ENCODE results near the gene IFI44.

IFI44 gene, protein sequence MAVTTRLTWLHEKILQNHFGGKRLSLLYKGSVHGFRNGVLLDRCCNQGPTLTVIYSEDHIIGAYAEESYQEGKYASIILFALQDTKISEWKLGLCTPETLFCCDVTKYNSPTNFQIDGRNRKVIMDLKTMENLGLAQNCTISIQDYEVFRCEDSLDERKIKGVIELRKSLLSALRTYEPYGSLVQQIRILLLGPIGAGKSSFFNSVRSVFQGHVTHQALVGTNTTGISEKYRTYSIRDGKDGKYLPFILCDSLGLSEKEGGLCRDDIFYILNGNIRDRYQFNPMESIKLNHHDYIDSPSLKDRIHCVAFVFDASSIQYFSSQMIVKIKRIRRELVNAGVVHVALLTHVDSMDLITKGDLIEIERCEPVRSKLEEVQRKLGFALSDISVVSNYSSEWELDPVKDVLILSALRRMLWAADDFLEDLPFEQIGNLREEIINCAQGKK

DNA sequence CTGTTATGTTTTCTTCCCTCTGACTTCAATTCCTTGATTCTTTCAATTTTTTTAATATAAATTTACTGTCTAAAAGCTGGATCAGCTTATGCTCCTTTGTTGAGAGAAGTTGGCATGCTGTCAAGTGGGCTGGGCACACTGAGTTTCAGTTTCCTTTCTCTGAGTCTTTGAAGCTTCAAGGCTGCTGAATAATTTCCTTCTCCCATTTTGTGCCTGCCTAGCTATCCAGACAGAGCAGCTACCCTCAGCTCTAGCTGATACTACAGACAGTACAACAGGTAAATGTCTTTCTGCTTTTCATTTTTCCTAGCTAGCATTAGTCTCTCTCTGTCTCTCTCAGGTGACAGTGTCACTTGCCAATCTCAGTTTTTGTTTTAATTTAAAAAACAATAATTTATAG is at the start of gene IFI44:
IFI44 (plus strand) TSS at position 204 of the 400 bp plus-strand sequence. CDS start 365 bp downstream, outside the sequence.
- H3K4me3 ChIP-seq (ENCODE audit: low read depth, low read length): peak within 1 kb of the TSS; percentile 81
- DNase-seq (ENCODE audit: low read depth): peak; percentile 89
- TF ChIP-seq, protein P1, sequence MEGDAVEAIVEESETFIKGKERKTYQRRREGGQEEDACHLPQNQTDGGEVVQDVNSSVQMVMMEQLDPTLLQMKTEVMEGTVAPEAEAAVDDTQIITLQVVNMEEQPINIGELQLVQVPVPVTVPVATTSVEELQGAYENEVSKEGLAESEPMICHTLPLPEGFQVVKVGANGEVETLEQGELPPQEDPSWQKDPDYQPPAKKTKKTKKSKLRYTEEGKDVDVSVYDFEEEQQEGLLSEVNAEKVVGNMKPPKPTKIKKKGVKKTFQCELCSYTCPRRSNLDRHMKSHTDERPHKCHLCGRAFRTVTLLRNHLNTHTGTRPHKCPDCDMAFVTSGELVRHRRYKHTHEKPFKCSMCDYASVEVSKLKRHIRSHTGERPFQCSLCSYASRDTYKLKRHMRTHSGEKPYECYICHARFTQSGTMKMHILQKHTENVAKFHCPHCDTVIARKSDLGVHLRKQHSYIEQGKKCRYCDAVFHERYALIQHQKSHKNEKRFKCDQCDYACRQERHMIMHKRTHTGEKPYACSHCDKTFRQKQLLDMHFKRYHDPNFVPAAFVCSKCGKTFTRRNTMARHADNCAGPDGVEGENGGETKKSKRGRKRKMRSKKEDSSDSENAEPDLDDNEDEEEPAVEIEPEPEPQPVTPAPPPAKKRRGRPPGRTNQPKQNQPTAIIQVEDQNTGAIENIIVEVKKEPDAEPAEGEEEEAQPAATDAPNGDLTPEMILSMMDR (IDR thresholded peaks at IDR 0.05; ENCODE audit: insufficient read depth, low read depth, low read length, missing control alignments): no peak

DNA sequence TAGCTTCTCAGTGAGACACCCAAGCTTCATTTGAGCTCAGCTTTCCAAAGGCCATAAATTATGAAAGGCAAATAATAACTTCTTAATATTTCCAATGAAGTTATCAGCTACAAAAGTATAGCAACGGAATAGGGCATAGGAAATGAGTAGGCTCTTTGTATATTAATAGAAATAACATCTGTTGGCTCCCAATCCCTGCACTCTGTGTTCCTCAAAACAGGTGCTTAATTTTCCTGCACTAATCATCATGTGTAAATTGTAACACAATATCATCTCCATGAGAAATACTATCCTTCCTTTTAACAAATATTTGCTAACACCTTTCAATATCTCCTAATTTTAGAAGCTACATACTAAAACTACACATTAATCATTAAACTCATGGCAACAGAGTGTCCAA is 48.6 kb upstream of the IFI44 start:
- DNase-seq (ENCODE audit: low read depth): no peak
- H3K4me3 ChIP-seq (ENCODE audit: low read depth, low read length): no peak overlapping the region
- TF ChIP-seq, protein P1 (IDR thresholded peaks at IDR 0.05; ENCODE audit: insufficient read depth, low read depth, low read length, missing control alignments): no peak

DNA sequence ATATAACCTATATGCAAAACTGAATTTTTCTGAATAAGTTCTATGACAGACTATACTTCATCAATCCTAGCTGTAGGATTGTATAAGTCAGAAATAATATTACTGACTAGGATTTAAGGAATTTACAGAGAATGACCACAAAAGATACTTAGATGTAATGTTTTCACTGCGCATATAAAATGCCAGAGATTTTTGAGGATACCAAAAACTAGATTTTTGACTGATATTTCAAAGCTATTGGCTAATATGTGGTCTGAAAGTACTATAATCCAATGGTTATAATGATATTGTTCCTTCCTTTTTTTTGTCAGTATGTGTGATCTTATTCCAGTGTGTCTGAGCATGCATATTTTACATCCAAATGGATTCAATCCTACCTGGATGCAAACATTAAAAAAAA is 46.4 kb upstream of the IFI44 start:
- TF ChIP-seq, protein P1 (IDR thresholded peaks at IDR 0.05; ENCODE audit: insufficient read depth, low read depth, low read length, missing control alignments): no peak
- no peak for DNase-seq (ENCODE audit: low read depth)
- H3K4me3 ChIP-seq (ENCODE audit: low read depth, low read length): no peak overlapping the region

DNA sequence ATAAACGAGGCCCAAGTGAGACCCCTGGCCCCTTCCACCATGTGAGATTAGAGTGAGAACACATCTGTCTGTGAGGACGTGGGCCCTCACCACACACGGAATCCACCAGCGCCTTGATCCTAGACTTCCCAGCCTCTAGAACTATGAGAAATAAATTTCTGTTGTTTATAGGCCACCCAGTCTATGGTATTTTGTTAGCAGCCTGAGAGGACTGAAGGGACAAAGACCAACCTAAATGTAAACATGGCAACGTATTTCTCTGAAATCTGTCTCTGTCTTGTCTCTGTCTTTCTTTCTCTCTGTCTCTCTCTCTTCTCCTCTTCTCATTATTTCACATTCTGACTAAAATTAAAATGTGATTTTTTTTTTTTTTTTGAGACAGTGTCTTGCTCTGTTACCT is 45.0 kb upstream of the IFI44 start:
- TF ChIP-seq, protein P1 (IDR thresholded peaks at IDR 0.05; ENCODE audit: insufficient read depth, low read depth, low read length, missing control alignments): no peak
- no peak for DNase-seq (ENCODE audit: low read depth)
- no peak overlapping the region for H3K4me3 ChIP-seq (ENCODE audit: low read depth, low read length)

DNA sequence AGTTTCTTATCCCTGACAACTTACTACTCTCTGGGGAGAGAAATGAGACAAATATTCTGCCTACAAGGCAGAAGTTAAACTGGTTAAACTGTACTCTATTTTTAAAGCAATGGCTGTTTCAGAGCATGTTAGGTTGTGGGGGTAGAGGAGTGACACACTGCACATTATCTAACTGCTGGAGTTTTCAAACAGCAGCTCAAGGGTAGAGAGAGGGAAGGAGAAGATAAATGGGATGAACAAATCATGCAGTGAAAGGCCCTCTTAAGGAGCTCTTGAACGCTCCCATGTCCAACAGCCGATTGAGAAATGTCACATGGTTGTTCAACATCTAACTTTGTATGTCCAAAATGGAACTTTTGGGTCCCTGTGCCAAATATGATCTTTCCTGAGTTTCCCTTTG is 43.4 kb upstream of the IFI44 start:
- no peak for DNase-seq (ENCODE audit: low read depth)
- H3K4me3 ChIP-seq (ENCODE audit: low read depth, low read length): no peak overlapping the region
- TF ChIP-seq, protein P1 (IDR thresholded peaks at IDR 0.05; ENCODE audit: insufficient read depth, low read depth, low read length, missing control alignments): no peak

DNA sequence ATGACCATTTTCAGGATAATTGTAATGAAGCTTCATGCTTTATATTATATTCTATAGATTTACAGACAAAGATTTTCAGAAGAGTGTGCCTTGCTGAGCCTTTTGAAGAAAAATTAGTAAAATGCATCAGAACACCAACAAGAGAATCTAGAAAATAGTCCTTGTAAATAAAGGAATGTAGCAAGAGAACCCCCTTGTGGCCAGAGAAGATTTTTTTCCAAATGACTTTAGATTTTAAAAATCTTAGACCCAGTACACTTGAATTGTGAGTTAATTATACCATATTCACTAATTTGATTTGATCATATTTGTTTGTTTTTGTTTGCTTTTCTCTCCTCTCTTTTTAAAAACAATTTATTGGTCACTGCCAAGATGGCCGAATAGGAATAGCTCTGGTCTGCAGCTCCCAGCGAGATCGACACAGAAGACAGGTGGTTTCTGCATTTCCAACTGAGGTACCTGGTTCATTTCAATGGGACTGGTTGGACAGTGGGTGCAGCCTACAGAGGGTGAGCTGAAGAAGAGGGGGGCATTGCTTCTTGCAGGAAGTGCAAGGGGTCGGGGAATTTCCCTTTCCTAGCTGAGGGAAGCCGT is 42.2 kb upstream of the IFI44 start:
- TF ChIP-seq, protein P1 (IDR thresholded peaks at IDR 0.05; ENCODE audit: insufficient read depth, low read depth, low read length, missing control alignments): peak; percentile 38
- no peak overlapping the region for H3K4me3 ChIP-seq (ENCODE audit: low read depth, low read length)
- peak; percentile 38 for DNase-seq (ENCODE audit: low read depth)

Data from GM12865 (cell line).